Measurements from ENCODE around the gene CWC25. TPM values are rescaled to one million over a fixed set of nuclear protein-coding genes. Genes with fewer than 3 reads are reported as not detected.
A peak's percentile ranks its signal among the peaks of the same experiment; 100 is the strongest.

The CWC25 gene
- total RNA-seq, 1 donor from 2014 or later, result 30.4 TPM

GRCh38 chr17:38753071-38753506 lies 72.0 kb downstream of the CWC25 start:
- Mint-ChIP-seq H3K4me1 (ENCODE audit: low read depth) (peaks cover 35% of the 10 kb centered on the region), H3K36me3 (ENCODE audit: low read depth) (peaks cover 20% of the 10 kb centered on the region)
- intact Hi-C loops (cut with micrococcal nuclease), result loop anchor here (2.0 to 5.0 kb wide), 5 partner anchors 151 to 1359 kb away; partner anchors contain the start of genes CACNB1 and FBXL20

GRCh38 chr17:38752308-38753070 lies 72.6 kb downstream of the CWC25 start, which contains the start of gene PSMB3:
Gene PSMB3, plus strand, starts transcription at chr17:38752741. Its CDS starts 86 bp downstream, at chr17:38752827.
- H3K27ac Mint-ChIP-seq, result peak within 1 kb of the TSS; percentile 98
- H3K4me3 Mint-ChIP-seq, result peak within 1 kb of the TSS; percentile 97
- H3K27me3 Mint-ChIP-seq (ENCODE audit: insufficient read depth), result peaks cover 14% of the 10 kb centered on the region
- intact Hi-C loops (cut with micrococcal nuclease), result loop anchor here (1.0 to 5.0 kb wide), 14 partner anchors 22 to 1360 kb away; partner anchors contain the start of genes CACNB1, CDK12, CISD3 and FBXL20
- H3K4me1 Mint-ChIP-seq (ENCODE audit: low read depth), result peaks cover 35% of the 10 kb centered on the region
- no peaks in the 10 kb centered on the region for H3K9me3 Mint-ChIP-seq
- H3K36me3 Mint-ChIP-seq (ENCODE audit: low read depth), result peaks cover 20% of the 10 kb centered on the region
- DNase-seq (ENCODE audit: low spot score), result peak; percentile 97

More at GRCh38 chr17:38753071-38753506, 72.0 kb downstream of the CWC25 start:
- peak overlapping the region; percentile 52 for H3K27ac Mint-ChIP-seq
- no peaks in the 10 kb centered on the region for H3K9me3 Mint-ChIP-seq
- no peak for DNase-seq (ENCODE audit: low spot score)
- H3K4me3 Mint-ChIP-seq, result peak overlapping the region; percentile 97
- H3K27me3 Mint-ChIP-seq (ENCODE audit: insufficient read depth), result peaks cover 14% of the 10 kb centered on the region

GRCh38 chr17:38751808-38752307 lies 73.3 kb downstream of the CWC25 start:
- intact Hi-C loops (cut with micrococcal nuclease), result loop anchor here (1.0 to 5.0 kb wide), 14 partner anchors 22 to 1360 kb away; partner anchors contain the start of genes CACNB1, CDK12, CISD3 and FBXL20
- Mint-ChIP-seq H3K4me1 (ENCODE audit: low read depth) (peaks cover 35% of the 10 kb centered on the region), H3K9me3 (no peaks in the 10 kb centered on the region), H3K36me3 (ENCODE audit: low read depth) (peaks cover 20% of the 10 kb centered on the region), H3K4me3 (peak overlapping the region; percentile 97), H3K27ac (peak overlapping the region; percentile 98), H3K27me3 (ENCODE audit: insufficient read depth) (peaks cover 15% of the 10 kb centered on the region)
- DNase-seq (ENCODE audit: low spot score), result peak; percentile 81

GRCh38 chr17:38751144-38751807 lies 73.8 kb downstream of the CWC25 start:
- Mint-ChIP-seq H3K4me3 (peak overlapping the region; percentile 97), H3K36me3 (ENCODE audit: low read depth) (peaks cover 18% of the 10 kb centered on the region), H3K4me1 (ENCODE audit: low read depth) (peaks cover 40% of the 10 kb centered on the region), H3K9me3 (no peaks in the 10 kb centered on the region), H3K27me3 (ENCODE audit: insufficient read depth) (peaks cover 19% of the 10 kb centered on the region), H3K27ac (peak overlapping the region; percentile 98)
- intact Hi-C loops (cut with micrococcal nuclease), result loop anchor here (5.0 kb wide), 4 partner anchors 149 to 1361 kb away; partner anchors contain the start of genes CACNB1 and FBXL20
- DNase-seq (ENCODE audit: low spot score), result no peak

Other genes starting within 250 kb of the CWC25 start
- 0.22 and 0.44 TPM in 2 replicates for gene SRCIN1, start 219.4 kb downstream of the CWC25 start, total RNA-seq
- 56.5 and 58.8 TPM in 2 replicates for gene EPOP, start 150.4 kb downstream of the CWC25 start, total RNA-seq
- gene MLLT6, start 120.0 kb downstream of the CWC25 start, total RNA-seq, result 250 and 252 TPM in 2 replicates
- 39.2 and 41.4 TPM in 2 replicates for gene CISD3, start 95.0 kb downstream of the CWC25 start, total RNA-seq
- 3.7 and 4.6 TPM in 2 replicates for gene PCGF2, start 77.0 kb downstream of the CWC25 start, total RNA-seq
- gene PSMB3, start 72.6 kb downstream of the CWC25 start, total RNA-seq, result 349 and 366 TPM in 2 replicates
- gene PIP4K2B, start 25.8 kb downstream of the CWC25 start, total RNA-seq, result 40.6 and 40.8 TPM in 2 replicates
- 1,847 and 1,871 TPM in 2 replicates for gene RPL23, start 28.4 kb upstream of the CWC25 start, total RNA-seq
- gene LASP1, start 44.7 kb upstream of the CWC25 start, total RNA-seq, result 133 and 135 TPM in 2 replicates
- gene FBXO47, start 142.1 kb upstream of the CWC25 start, total RNA-seq, result 0.08 TPM in 1 of 2 replicates, not detected in the other

Measured in activated T-helper 1 cell treated with anti-CD3 and anti-CD28 coated beads, Interleukin-12 subunit alpha, Interleukin-12 subunit beta, Interleukin-2, Interleukin-4 antibody, amounts not matched to agents 30 ng/mL and 10 ng/mL and 1 ng/mL, durations not matched to agents 14 hours and 24 hours and 36 hours (primary cell).